Measurements from ENCODE around the gene CPXM2.

The CPXM2 gene

GRCh38 chr10:123869020-123869414 is 22.6 kb downstream of the CPXM2 start:
- DNase-seq (ENCODE audit: low spot score): no peak

GRCh38 chr10:123868038-123869019 is 23.3 kb downstream of the CPXM2 start:
- no peak for DNase-seq (ENCODE audit: low spot score)

- DNase-seq (ENCODE audit: low spot score): no peak
These were observed 25.7 kb downstream of the CPXM2 start for GRCh38 chr10:123865880-123866279.

- no peak for DNase-seq (ENCODE audit: low spot score)
These were observed 26.3 kb downstream of the CPXM2 start for GRCh38 chr10:123865350-123865749.

- no peak for DNase-seq (ENCODE audit: low spot score)
These were observed 26.7 kb downstream of the CPXM2 start for GRCh38 chr10:123864923-123865322.

GRCh38 chr10:123863721-123864482 is 27.7 kb downstream of the CPXM2 start:
- DNase-seq (ENCODE audit: low spot score): no peak

- no peak for DNase-seq (ENCODE audit: low spot score)
These were observed 28.4 kb downstream of the CPXM2 start for GRCh38 chr10:123863183-123863575.

GRCh38 chr10:123862421-123863182 is 29.0 kb downstream of the CPXM2 start:
- DNase-seq (ENCODE audit: low spot score): peak; percentile 84

- no peak for DNase-seq (ENCODE audit: low spot score)
These were observed 30.8 kb downstream of the CPXM2 start for GRCh38 chr10:123860856-123861255.

- no peak for DNase-seq (ENCODE audit: low spot score)
These were observed 31.4 kb downstream of the CPXM2 start for GRCh38 chr10:123860209-123860608.

GRCh38 chr10:123859653-123860050 is 32.0 kb downstream of the CPXM2 start:
- no peak for DNase-seq (ENCODE audit: low spot score)

GRCh38 chr10:123858907-123859652 is 32.5 kb downstream of the CPXM2 start:
- DNase-seq (ENCODE audit: low spot score): no peak

- DNase-seq (ENCODE audit: low spot score): peak; percentile 67
These were observed 33.4 kb downstream of the CPXM2 start for GRCh38 chr10:123858077-123858681.

- DNase-seq (ENCODE audit: low spot score): no peak
These were observed 34.0 kb downstream of the CPXM2 start for GRCh38 chr10:123857616-123858015.

GRCh38 chr10:123855008-123855684 is 36.5 kb downstream of the CPXM2 start:
- DNase-seq (ENCODE audit: low spot score): peak; percentile 31

GRCh38 chr10:123854498-123854897 is 37.1 kb downstream of the CPXM2 start:
- no peak for DNase-seq (ENCODE audit: low spot score)

- no peak for DNase-seq (ENCODE audit: low spot score)
These were observed 37.6 kb downstream of the CPXM2 start for GRCh38 chr10:123854003-123854402.

GRCh38 chr10:123852411-123852951 is 39.1 kb downstream of the CPXM2 start:
- no peak for DNase-seq (ENCODE audit: low spot score)

GRCh38 chr10:123848564-123849457 is 42.8 kb downstream of the CPXM2 start:
- no peak for DNase-seq (ENCODE audit: low spot score)
